ENCODE data around the gene PRKG1. TPM values are rescaled to one million over a fixed set of nuclear protein-coding genes. Genes with fewer than 3 reads are reported as not detected.

Gene PRKG1
- total and polyA plus RNA-seq, 2 of the 4 experiments (the other 2 are of a cell fraction): 3.5 to 18.3 TPM

GRCh38 chr10:52011118-52011517, 936.8 kb downstream of the PRKG1 start:
- Histone ChIP-seq H2BK15ac (ENCODE audit: low read depth, low read length) (no peak overlapping the region), H3K4ac (ENCODE audit: low read depth, low read length) (no peak overlapping the region), H3K27ac (ENCODE audit: insufficient read depth, low read length) (no peak overlapping the region), H3K4me3 (ENCODE audit: insufficient read depth, low read depth, low read length) (no peak overlapping the region), H3K9me1 (ENCODE audit: insufficient read depth, low read length) (no peaks in the 10 kb centered on the region), H2BK5ac (ENCODE audit: low read depth, low read length, poor library complexity, severe bottlenecking) (no peak overlapping the region), H3K14ac (replicated peaks; ENCODE audit: low read depth, low read length) (no peak overlapping the region), H3K9me3 (ENCODE audit: control insufficient read depth, insufficient read depth, low read length) (peaks cover 2% of the 10 kb centered on the region; the same call in 1 of the 2 replicates), H4K5ac (ENCODE audit: low read depth, low read length) (no peak overlapping the region), H2BK20ac (ENCODE audit: low read depth, low read length) (no peak overlapping the region), H3K79me1 (ENCODE audit: low read depth in 1 of 2, low read length in 2 of 2) (no peaks in the 10 kb centered on the region), H3K23ac (ENCODE audit: low read depth, low read length) (no peak overlapping the region), H3K4me1 (ENCODE audit: control insufficient read depth, insufficient read depth, low read length) (no peaks in the 10 kb centered on the region), H3K56ac (ENCODE audit: extremely low read depth, insufficient read depth, low read length) (no peak overlapping the region), H3K18ac (ENCODE audit: low read depth, low read length) (no peak overlapping the region), H3K9ac (ENCODE audit: low read depth, low read length) (no peak overlapping the region), H4K20me1 (ENCODE audit: insufficient read depth, low read length) (no peaks in the 10 kb centered on the region; the same call in 1 of the 2 replicates), H2AK9ac (replicated peaks; ENCODE audit: low read depth, low read length, poor library complexity) (no peak overlapping the region), H3K27me3 (ENCODE audit: control insufficient read depth, insufficient read depth, low read length) (no peaks in the 10 kb centered on the region), H3K4me2 (ENCODE audit: low read depth, low read length) (no peak overlapping the region), H4K8ac (ENCODE audit: low read depth in 2 of 2, low read length in 2 of 2) (no peak overlapping the region), H2AK5ac (ENCODE audit: low read depth, low read length) (no peak overlapping the region), H4K91ac (ENCODE audit: insufficient read depth, low read depth, low read length) (no peak overlapping the region), H3K36me3 (ENCODE audit: control insufficient read depth, insufficient read depth, low read length) (no peaks in the 10 kb centered on the region), H2AFZ (replicated peaks; ENCODE audit: low read length, poor library complexity) (no peak overlapping the region), H2BK120ac (ENCODE audit: low read depth, low read length) (no peak overlapping the region)
- ChIA-PET POLR2A (ENCODE audit: unreplicated experiment) (no interaction called here), CTCF (no interaction called here)
- BruUV-seq (replicated peaks): no TSS peak
- ATAC-seq (ENCODE audit: low read depth) (no peak), DNase-seq (no peak)
- intact Hi-C loops (cut with micrococcal nuclease) (no loop called here), in situ Hi-C loops (cut with MboI; ENCODE audit: low sequenced_read_pairs) (no loop called here), dilution Hi-C loops (cut with HindIII; ENCODE audit: low sequenced_read_pairs, unreplicated experiment) (no loop called here)
- TF ChIP-seq, protein P1, sequence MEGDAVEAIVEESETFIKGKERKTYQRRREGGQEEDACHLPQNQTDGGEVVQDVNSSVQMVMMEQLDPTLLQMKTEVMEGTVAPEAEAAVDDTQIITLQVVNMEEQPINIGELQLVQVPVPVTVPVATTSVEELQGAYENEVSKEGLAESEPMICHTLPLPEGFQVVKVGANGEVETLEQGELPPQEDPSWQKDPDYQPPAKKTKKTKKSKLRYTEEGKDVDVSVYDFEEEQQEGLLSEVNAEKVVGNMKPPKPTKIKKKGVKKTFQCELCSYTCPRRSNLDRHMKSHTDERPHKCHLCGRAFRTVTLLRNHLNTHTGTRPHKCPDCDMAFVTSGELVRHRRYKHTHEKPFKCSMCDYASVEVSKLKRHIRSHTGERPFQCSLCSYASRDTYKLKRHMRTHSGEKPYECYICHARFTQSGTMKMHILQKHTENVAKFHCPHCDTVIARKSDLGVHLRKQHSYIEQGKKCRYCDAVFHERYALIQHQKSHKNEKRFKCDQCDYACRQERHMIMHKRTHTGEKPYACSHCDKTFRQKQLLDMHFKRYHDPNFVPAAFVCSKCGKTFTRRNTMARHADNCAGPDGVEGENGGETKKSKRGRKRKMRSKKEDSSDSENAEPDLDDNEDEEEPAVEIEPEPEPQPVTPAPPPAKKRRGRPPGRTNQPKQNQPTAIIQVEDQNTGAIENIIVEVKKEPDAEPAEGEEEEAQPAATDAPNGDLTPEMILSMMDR (conservative IDR thresholded peaks at IDR 0.05; ENCODE audit: low read depth, low read length): no peak
- TF ChIP-seq, protein P2, sequence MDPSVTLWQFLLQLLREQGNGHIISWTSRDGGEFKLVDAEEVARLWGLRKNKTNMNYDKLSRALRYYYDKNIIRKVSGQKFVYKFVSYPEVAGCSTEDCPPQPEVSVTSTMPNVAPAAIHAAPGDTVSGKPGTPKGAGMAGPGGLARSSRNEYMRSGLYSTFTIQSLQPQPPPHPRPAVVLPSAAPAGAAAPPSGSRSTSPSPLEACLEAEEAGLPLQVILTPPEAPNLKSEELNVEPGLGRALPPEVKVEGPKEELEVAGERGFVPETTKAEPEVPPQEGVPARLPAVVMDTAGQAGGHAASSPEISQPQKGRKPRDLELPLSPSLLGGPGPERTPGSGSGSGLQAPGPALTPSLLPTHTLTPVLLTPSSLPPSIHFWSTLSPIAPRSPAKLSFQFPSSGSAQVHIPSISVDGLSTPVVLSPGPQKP (IDR thresholded peaks at IDR 0.05; ENCODE audit: borderline replicate concordance, low read depth, low read length): no peak
- no peak for TF ChIP-seq CHD1 (IDR thresholded peaks at IDR 0.05; ENCODE audit: low read depth, low read length)
- TF ChIP-seq MXI1 (IDR thresholded peaks at IDR 0.05; ENCODE audit: borderline replicate concordance, low read depth, low read length): no peak
- no peak for TF ChIP-seq MAZ (IDR thresholded peaks at IDR 0.05; ENCODE audit: borderline replicate concordance, low read depth, low read length)
- TF ChIP-seq POLR2A (IDR thresholded peaks at IDR 0.05; ENCODE audit: low read depth, low read length): no peak
- no peak for TF ChIP-seq NFE2L2 (IDR thresholded peaks at IDR 0.05; ENCODE audit: low read depth, low read length)
- no peak for TF ChIP-seq FOS (IDR thresholded peaks at IDR 0.05; ENCODE audit: low read depth, low read length)
- no peak for TF ChIP-seq CEBPB (IDR thresholded peaks at IDR 0.05; ENCODE audit: low read depth, low read length)
- TF ChIP-seq MAFK (IDR thresholded peaks at IDR 0.05; ENCODE audit: low read depth, low read length): no peak
- TF ChIP-seq RAD21 (IDR thresholded peaks at IDR 0.05; ENCODE audit: low read length): no peak
- TF ChIP-seq BHLHE40 (IDR thresholded peaks at IDR 0.05; ENCODE audit: low read depth, low read length): no peak
- 100% methylated on average over 1 of the region's 1 CpG; no CpG with 5 or more reads in 1 of the 2 experiments for whole genome bisulfite sequencing, 2 experiments (ENCODE audit: extremely low coverage in 2 of 2, insufficient read length in 1 of 2)
